ENCODE data around the gene PTDSS2.

Gene PTDSS2

DNA sequence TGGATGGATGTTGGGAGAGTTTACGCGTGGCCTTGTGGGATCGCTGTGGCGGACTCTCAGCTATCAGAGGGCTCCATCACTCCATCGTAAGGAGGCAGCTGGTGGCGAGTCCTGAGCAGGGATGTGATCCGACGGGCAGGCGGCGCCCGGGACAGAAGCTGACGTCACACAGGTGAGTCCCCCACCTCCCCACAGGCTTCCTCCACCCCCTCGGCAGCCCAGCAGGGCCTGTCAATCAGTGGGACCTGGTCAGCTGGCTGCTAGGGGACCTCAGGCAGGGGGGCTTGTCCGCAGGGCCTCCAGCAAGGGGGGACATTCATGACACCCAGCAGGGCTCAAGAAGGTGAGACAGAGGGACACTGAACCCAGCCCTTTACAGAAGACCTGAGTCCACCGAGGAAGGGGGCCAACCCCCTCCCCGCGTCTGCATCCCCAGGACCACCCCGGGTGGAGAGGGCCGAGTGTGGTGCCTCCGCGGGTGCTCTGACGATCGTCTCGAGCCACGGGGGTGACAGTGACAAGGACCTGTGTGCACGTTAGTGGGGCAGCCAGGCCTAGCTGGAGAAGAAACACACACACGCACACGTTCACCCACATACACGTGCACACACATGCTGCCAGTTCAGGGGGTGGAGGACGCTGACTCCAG lies 78.2 kb downstream of the PTDSS2 start:
- no peak for DNase-seq (ENCODE audit: low read depth in 1 of 2, low spot score in 1 of 2)

DNA sequence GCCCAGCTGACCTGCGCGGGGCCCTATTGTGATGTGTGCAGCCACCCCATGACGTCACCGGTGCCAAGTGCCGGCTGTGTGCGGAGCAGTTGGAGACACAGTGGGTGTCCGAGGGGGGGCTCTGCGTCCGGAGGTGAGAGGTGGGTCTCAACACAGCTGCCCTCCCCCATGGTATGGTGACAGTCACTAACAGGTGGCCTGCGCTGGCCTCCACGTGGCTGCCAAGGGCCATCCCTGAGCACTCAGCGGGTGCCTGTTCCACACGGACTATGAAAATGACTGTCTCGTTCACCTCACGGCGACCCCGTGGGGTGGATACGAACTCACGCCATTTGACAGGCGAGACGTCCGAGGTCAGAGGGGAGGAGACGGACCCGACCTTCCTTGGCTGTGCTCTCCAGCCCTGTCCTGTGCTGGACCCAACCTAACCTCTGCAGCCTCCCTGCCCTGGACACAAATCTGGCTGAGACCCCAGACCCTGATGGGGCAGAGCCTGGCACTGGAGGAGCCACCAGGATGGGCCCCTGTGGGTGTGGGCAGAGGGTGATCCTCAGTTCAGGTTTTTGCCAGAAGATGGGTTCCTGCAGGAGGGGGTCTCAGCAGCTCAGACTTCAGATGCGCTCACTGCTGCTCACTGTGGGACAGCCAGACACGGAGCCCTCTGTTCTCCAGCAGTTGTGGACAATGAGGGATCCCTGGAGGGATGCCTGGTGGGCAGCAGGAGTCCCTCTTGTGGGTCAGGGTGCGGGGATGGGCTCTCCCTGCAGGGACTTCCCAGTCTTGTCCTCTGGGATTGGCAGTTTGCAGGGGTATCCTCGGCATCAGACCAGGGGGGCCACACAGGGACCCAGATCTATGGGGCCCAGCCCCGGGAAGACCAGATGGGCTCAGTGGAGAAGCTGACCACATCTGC lies 79.0 kb downstream of the PTDSS2 start:
- no peak for DNase-seq (ENCODE audit: low read depth in 1 of 2, low spot score in 1 of 2)

DNA sequence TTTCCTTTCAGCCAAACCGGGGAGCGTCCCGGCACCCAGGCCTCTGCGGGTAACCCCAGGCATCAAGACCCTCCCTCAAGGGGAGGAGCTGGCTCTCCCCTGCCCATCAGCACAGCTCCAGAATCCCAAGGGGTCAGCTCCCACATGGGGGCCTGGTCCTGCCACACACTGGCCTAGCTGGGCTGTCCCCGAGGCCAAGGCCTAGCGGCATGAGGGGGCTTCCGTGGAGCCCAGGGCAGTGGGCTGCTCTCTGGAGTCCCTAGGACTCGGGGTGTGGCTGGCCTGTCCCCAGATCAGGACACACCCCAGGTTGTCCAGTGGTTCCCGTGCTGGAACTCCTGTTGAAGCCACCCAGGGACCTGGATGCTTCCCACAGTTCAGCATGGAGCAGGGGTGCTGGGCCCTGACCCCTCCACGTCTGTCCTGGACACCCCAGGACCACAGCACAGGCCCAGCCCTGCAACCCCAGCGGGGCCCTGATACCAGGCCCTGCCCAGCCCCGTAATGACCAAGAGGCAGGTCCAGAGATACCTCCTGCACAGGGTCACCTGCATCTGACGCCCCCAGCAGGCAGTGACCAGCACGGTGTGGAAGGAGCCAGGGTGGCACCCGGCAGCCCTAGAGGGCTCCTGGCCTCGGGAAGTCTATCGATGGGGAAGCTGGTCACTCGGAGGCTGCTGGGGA lies 79.8 kb downstream of the PTDSS2 start:
- DNase-seq (ENCODE audit: low read depth in 1 of 2, low spot score in 1 of 2): no peak

DNA sequence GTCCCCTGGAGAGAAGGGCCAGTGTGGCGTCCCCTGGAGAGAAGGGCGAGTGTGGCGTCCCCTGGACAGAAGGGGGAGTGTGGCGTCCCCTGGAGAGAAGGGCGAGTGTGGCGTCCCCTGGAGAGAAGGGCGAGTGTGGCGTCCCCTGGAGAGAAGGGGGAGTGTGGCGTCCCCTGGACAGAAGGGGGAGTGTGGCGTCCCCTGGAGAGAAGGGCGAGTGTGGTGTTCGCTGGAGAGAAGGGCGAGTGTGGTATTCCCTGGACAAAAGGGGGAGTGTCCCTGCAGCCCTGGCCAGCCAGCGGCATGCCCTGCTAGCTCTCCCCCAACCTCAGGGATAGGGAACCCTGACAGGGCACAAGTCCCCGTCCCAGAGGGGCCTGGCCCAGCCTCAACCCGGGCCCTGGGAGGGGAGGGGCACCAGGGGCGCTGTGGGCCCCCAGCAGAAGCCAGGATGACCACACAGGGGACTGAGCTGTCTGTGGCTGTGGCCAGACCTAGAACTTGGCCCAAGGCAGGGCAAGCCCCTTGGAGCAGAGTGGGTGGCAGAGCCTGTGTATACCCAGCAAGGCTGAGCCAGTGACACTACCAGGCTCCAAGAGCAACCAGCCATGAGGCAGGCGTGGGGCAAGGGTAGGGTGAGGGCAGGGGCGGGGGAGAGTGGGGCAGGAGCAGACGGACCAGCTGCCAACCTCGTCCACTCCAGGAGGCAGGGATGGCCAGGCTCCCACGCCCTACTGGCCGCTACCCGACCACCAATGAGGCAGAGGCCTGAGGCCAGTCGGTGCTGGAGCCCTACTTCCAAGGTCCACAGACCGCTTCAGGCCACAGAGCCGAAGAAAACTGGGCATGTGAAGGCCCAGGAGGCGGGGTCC lies 81.1 kb downstream of the PTDSS2 start:
- no peak for DNase-seq (ENCODE audit: low read depth in 1 of 2, low spot score in 1 of 2)

DNA sequence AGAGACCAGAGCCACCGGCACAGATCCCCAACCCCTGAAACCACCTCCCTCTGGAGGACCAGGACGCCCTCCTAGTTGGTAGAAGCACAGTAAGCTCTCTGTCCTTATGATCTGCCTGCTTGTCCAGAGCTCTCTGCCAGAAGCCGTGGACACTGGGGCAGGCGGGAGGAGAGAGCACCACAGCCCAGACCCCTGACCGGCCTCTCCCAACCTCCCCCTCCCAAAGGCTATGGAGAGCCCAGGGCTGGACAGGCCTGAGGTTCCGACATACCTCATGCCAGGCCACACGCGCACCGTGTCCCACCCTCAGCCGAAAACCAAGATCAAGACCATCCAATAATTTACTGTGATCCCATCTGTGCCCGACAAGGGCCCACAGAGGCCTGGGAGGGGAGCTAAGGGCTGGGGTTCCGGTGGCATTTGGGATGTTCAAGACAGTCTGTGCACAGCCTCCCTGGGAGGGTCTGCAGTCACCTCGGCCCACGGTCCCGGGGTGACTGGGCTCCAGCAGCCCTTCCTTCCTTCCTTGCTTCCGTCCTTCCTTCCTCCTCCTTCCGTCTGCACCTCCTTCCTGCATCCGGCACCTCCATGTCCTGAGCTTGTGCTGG lies 81.9 kb downstream of the PTDSS2 start:
- no peak for DNase-seq (ENCODE audit: low read depth in 1 of 2, low spot score in 1 of 2)

DNA sequence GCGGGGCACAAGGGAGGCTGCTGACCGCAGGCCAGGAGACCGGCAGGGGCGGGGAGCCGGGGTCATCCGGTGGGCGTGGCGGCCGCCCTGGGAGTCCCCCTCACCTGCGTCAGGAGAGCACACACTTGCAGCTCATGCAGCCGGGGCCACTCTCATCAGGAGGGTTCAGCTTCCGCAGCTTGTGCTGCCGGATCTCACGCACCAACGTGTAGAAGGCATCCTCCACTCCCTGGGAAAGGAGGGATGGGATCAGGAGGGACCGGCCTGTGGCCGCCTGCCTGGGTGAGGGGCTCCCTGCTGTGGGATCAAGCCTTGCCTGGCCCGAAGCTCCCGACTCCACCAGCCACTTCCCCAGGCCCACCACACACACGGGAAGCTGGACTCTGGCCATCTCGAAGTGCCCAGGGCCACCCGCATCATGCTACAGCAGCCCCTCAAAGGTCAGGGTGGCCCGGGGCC lies 82.5 kb downstream of the PTDSS2 start:
- no peak for DNase-seq (ENCODE audit: low read depth in 1 of 2, low spot score in 1 of 2)

DNA sequence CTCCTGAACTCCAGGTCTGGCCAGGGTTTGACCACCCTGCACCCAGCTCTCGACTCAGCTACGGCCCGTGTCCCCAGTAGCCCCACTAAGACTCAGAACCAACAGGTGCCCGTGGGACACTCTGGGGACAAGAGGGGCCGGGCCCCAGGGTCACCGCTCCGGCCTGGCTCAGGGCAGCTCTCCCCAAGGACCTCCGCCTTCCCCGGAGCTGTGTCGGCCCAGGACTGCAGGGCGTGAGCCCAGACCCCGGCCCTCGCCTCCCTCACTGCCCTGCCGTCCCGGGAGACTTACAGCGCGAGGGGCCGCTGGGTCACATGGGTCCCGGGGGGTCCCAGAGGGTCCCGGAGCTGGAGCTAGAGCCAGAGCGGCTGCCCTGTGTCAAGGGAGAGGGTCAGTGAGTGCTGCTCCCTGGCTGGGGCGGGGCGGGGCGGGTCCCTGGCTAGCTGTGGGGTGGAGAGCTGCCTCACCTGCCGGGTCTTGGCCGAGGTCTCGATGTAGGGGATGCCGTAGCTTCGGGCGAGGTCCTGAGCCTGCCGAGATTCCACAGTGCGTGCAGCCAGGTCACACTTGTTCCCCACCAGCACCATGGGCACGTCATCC lies 83.0 kb downstream of the PTDSS2 start:
- DNase-seq (ENCODE audit: low read depth in 1 of 2, low spot score in 1 of 2): no peak

DNA sequence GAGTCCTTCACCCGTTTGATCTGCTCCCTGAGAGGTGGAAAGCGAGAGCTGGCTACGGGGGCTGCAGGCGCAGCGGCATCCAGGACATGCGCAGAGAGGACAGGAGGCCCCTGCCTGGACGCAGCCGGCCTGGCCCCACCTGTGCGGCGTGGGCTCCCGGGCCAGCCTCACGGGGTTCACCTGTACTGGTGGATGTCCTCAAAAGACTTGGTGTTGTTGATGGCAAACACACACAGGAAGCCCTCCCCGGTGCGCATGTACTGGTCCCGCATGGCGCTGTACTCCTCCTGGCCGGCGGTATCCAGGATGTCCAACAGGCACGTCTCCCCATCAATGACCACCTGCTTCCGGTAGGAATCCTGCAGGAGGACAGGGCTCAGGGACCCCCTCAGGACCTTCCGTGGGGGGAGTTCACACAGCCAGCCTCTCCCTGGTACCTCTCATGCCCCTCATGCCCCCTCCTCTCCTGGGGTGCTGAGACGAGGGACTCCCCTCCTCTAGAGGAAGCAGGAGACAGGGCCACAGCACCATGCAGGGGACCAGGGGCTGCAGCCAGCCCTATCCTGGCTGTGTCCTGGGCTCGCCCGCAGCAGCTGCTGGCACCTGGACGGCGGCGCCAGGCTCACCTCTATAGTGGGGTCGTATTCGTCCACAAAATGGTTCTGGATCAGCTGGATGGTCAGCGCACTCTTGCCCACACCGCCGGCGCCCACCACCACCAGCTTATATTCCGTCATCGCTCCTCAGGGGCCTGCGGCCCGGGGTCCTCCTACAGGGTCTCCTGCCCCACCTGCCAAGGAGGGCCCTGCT lies 83.7 kb downstream of the PTDSS2 start:
- DNase-seq (ENCODE audit: low read depth in 1 of 2, low spot score in 1 of 2): no peak

DNA sequence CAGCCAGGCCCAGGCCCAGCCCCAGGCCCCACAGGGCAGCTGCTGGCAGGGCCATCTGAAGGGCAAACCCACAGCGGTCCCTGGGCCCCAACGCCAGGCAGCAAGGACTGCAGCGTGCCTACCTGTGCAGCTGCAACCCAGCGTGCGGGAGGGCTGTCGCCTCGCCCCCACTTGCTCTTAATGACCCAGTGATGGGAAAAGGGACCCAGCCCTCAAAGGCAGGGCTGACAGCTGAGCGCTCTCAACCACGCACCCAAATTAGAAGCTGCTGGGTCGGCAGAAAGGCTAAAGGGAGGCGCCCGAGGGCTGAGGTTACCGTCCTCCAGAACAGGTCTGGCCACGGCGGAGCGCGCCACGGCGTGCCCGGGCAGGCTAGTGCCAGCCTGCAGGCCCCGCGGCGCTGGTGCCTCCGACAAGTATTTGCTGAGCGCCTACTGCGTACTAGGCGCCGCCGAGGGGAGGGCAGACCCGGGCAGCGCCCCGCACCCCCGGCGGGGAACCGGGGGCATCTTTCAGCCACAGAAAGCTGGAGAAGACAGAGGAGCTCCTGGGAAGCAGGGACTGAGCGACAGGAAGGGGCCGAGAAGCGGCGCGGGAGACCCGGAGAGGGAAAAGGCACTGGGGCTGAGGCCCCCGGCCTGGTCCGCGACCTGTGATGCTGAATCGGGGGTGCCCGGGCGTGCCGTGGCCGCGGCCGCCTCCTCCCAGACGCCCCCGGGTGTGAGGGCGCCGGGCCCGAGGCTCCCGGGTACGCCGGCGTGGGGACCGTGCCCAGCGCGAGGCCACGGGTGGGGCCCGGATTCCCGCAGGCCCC lies 84.5 kb downstream of the PTDSS2 start:
- no peak for DNase-seq (ENCODE audit: low read depth in 1 of 2, low spot score in 1 of 2)

DNA sequence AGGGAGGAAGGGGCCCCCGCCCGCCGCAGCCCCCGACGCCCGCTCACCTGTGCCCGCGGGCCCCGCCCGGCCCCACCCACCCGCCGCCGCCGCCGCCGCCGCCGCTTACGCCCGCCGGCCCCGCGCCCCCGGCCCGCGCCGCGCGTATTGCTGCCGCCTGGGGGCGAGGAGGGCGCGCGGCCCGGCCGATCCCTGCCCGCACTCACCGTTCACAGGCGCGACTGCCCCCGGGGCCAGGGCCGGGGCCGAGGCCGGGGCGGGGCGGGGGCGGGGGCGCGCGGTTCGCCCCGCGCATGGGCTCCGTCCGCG lies 85.1 kb downstream of the PTDSS2 start:
- DNase-seq (ENCODE audit: low read depth in 1 of 2, low spot score in 1 of 2): no peak

DNA sequence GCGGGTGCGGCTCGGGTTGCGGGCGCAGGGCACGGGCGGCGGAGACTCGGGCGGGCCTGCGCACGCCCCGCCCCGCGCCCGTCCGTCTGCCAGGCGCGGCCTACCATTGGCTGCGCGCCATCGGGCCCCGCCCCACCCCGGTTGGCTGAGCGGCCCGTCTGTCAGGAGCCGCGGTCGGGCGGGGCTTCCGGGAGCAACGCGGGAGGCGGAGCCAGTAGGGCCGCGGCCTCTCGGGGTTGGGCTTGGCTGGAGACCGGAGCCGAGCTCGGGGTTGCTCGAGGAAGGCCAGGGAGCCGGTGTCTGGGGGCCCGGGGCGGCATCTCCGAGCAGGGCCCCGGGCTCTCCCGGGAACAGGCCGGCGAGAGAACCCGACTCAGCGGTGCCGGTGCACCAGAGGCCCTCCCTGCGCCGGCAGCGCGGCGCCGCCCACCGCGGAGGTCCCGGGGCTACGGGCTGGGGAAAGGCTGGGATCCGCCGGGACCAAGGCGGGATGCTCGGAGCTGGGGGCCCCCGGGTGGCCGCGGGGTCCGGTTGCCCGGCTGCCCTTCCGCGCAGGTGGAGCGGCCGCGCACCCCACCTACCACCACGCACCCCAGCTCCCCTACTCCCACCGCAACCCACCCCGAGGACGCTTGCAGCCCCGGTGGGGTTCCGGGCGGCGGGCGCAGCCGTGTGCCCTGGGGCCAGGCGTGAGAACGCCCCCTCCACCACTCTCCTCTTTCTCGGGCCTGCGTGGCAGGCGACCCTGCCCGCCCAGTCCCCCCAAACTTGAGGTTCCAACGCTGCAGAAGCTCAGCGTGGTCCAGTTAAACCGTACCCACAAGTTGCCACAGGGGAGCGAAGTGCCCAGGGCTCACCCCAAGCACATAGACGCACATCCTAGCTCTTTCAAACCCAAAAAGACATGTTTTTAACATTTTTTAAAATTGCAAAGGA lies 85.7 kb downstream of the PTDSS2 start, which contains the start of gene HRAS:
TSS of gene HRAS (minus strand) at position 58 of the 936 bp plus-strand sequence.
- DNase-seq (ENCODE audit: low read depth in 1 of 2, low spot score in 1 of 2): peak; percentile 83 to 93

DNA sequence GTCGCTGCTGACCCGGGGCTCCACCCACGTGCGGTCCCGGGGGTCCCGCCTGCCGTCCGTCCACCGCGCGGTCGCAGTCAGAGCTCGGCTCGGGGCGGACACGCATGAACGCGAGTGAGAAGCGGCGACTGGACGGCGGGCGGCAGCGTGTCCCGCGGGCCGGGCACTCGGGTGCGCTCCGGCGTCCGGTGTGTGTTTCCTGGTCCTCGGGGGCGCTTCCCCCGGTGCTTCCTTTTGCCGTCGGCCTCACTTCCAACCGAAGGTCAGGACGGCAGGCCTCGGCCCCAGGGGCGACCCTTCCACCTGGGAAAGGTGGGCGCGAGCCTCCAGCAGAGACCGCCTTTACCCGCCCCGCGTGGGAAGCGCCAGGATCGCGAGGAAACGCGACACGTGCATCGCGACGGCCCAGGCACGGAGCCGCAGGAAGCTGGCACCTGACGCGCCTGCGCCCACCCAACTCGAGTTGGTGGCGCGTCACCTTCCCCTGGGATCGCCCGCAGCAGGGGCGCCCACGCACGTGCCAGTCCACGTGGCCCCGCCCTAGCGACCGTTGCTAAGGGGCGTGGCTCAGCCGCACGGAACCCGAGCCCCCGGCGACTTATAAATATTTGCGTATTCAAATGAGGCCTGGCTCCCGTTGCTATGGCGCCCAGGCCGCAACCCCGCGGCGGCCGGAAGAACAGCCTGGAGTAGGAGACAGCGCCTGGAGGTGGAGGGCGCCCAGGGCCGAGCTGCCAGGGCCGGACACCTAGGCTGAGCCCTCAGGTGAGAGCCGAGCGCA lies 87.0 kb downstream of the PTDSS2 start, which contains the start of gene LRRC56:
TSS of gene LRRC56 (plus strand) at position 687 of the 781 bp plus-strand sequence. CDS start 3,158 bp downstream, outside the sequence.
- DNase-seq (ENCODE audit: low read depth in 1 of 2, low spot score in 1 of 2): peak; percentile 77 to 87

DNA sequence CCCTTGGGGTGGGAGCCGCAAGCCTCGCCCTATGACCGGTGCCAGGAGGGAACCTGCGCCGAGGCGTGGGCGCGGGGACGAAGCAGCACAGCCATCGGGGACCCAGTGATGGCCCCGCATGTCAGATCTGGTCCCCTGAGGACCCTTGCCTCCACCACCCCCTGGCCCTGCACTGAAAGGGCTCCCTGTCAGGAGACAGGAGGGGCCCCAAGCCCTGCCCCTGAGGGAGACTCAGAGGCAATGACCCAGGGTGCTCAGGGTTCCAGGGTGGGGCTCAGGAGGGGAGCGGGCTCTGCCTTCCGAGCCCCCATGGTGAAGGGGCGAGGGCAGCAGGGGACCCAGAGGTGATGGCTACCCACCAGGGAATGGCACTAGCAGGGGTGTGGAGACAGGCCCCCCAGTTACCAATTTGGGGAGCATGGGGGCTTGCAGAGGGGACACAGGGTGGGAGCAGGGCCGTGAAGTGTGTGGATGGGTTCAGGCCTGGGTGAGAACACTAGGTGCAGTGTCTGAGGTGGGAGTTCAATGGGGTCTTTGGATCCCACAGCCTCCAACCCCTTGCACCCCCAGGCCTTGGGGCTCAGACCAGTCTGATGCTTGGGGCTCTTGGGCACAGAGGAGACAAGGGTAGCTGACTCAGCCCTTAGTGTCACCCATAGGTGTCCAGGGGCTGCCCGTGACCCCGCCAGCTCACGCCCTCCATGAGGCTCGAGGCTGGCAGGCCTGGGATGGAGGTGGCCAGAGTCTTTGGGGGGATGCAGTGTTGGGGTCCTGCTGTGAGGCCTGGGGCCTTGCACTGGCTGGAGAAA lies 87.7 kb downstream of the PTDSS2 start:
- DNase-seq (ENCODE audit: low read depth in 1 of 2, low spot score in 1 of 2): no peak

DNA sequence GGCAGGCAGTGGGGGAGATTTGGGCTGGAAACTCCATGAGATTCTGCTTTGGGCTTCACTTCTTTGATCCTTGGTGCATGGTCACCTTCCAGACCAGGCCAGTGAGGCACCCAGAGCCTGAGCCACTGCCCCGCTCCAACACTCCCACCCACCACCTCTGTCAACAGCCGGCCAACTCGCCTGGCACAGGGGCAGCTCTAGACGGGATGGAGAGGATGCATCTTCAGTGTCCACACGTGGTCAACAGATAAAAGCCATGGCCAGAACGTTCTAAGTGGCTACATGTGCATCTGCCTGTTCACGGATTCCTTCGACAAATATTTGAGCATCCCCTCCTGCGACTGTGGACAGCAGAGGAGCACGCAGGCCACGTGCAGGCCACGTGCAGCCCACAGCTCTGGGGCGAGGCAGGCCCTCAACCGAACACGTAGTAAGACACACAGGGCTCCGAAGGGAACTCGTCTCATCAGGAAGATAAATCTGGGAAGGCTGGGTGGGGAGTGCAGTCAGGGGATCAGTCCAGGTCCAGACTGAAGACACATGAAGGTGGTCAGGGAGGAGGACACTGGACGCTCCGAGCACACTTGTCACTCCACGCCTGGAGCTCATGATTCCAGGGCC lies 88.5 kb downstream of the PTDSS2 start:
- DNase-seq (ENCODE audit: low read depth in 1 of 2, low spot score in 1 of 2): no peak

DNA sequence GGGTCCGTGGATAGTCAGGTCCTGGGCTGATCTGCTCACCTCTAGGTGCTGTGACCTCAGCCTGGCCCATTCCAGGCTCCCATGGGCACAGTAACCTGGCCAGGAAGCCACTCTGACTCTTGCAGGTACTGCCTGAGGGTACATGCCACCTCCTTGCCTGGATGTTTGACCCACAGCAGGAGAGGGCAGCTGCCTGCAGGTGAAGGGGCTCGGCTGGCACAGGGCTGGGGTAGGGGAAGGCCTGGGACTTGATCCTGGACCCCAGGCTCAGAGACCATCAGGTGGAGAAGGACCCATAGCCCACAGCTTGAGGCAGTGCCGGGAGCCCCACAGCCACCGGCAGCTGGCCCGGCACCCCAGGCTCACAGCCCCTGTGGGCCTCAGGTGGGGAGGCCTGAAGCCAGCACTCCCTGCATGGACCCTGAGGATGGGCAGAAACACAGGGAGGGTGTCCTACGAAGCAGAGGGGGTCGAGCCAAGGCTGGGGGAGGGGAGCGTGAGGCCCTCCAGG lies 89.9 kb downstream of the PTDSS2 start:
- no peak for DNase-seq (ENCODE audit: low read depth in 1 of 2, low spot score in 1 of 2)

Data from activated CD4-positive, alpha-beta T cell treated with anti-CD3 and anti-CD28 coated beads, Interleukin-2, amount 50 U/mL, for 24 hours (primary cell).